Motor neuron (in vitro differentiated cells): ENCODE measurements around the gene FER. TPM values are rescaled to one million over a fixed set of nuclear protein-coding genes. Genes with fewer than 3 reads are reported as not detected.

Experiments used
- ATAC-seq, 8 experiments: fragments of 200-7000 bp; cut with Tn5 transposase; replicated peaks in 6 of 8; 2 replicates each; pipeline ENCODE4 v1.8.0; 2021; ENCODE audit warnings: mild to moderate bottlenecking in 8 of 8, moderate library complexity in 8 of 8
- H3K27ac ChIP-seq, 2 donors: fragments of 250-450 bp; sonication (Bioruptor Pico); 2 replicates each; pipeline ENCODE4 v1.9.0; 2021; ENCODE audit warnings: antibody characterized with exemption in 2 of 2, mild to moderate bottlenecking in 2 of 2, moderate library complexity in 1 of 2
- H3K4me1 ChIP-seq, 2 donors: fragments of 250-450 bp; sonication (Bioruptor Pico); replicated peaks in 1 of 2; 2 replicates each; pipeline ENCODE4 v1.6.1; 2021; ENCODE audit warnings: antibody characterized with exemption in 2 of 2, mild to moderate bottlenecking in 2 of 2, moderate library complexity in 1 of 2
- H3K4me3 ChIP-seq, 5 donors: fragments of 250-450 bp; sonication (Bioruptor Pico); 2 replicates each; pipeline ENCODE4 v1.9.0; 2021; ENCODE audit warnings: antibody characterized with exemption in 5 of 5, mild to moderate bottlenecking in 5 of 5, moderate library complexity in 4 of 5
- WGBS, 10 experiments: fragments of 450-650 bp; shearing (Covaris generic); methylation state at CpG; one replicate each; pipeline ENCODE4 v1.0.0; 2022; 5-methylcytosine and 5-hydroxymethylcytosine counted together
- in situ Hi-C, 9 experiments: fragments of 400-800 bp; cut with MboI; loops; one replicate each; pipeline ENCODE4 v1.15.0; 2021; ENCODE audit warnings: low sequenced_read_pairs in 9 of 9, low pct_unique_long_range_greater_than_20kb in 2 of 9; ENCODE audit not compliant: unreplicated experiment in 9 of 9
- total RNA-seq, 8 experiments: library from RNA; unstranded; fragments of 300-600 nt; gene quantifications; 2 replicates each; pipeline versions ENCODE4 v1.2.3 to v1.2.4, GENCODE V29; 2022

The FER gene
- total RNA-seq, 8 experiments from 2014 or later, result 10.9 to 77.9 (median 24.1) TPM

DNA sequence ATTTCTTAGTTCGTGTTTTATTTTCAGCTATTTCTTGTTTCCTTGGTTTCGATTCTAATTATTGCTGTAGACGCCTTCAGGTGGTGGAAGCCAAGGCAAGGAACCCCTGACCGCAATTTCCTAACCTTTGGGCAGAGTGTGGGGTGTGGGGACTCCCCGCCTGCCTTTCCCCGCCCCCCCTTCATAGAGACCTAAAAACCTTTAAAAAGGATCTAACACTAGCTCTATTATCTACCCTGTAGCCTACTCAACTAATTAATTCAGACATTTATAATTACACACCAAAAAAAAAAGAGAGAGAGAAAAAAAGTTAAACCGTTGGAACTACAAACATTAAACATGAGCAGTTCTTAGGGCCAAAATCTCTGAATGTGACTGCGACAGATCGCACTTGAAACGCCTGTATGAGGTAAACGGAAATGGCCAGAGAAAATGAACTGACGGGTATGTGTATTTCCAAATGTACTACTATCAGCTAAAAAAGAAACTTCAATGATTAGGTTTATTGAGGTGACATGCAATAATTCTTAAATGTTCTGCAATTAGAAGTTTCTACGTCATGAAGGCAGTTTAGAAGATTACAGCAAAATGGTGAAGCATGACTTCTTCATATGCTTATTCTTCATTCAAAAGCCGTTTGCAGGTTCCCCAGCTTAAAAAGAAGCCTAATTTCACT, 19.0 kb upstream of the FER start:
- in situ Hi-C loops, result no loop called here
- peak; percentile 1 to 18 (median 15) for ATAC-seq
- WGBS, 10 experiments, result 45 to 100% (median 73%) methylated on average over 1 to 13 of the region's 14 CpGs
- Histone ChIP-seq H3K4me1 (peaks cover 5 to 16% of the 10 kb centered on the region in 2 donors), H3K27ac (peak overlapping the region; percentile 83 to 88), H3K4me3 (peak overlapping the region; percentile 38 to 83 (median 67))

DNA sequence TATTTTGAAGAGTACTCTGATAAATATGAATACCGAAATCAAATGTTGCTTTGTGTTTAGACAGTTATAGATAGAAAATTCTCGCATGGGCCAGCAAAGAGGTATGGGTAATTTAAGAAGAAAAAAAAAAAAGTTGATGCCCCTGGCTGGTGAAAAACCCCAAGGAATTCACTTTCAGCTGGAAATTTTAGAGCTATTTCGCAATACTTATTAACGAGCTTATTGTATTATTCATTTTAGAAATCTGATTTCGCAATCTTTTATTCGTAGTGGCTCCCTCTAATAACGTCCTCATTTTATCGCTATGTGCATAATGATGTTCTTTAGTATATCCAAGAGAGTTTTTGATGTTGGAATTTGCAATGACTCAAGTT, 18.5 kb upstream of the FER start:
- no peak for ATAC-seq
- H3K4me3 ChIP-seq, result no peak overlapping the region
- in situ Hi-C loops, result no loop called here
- 14 to 100% (median 87%) methylated on average over 5 to 8 of the region's 8 CpGs for WGBS, 10 experiments
- H3K27ac ChIP-seq, result no peak overlapping the region
- peaks cover 5 to 16% of the 10 kb centered on the region in 2 donors for H3K4me1 ChIP-seq

DNA sequence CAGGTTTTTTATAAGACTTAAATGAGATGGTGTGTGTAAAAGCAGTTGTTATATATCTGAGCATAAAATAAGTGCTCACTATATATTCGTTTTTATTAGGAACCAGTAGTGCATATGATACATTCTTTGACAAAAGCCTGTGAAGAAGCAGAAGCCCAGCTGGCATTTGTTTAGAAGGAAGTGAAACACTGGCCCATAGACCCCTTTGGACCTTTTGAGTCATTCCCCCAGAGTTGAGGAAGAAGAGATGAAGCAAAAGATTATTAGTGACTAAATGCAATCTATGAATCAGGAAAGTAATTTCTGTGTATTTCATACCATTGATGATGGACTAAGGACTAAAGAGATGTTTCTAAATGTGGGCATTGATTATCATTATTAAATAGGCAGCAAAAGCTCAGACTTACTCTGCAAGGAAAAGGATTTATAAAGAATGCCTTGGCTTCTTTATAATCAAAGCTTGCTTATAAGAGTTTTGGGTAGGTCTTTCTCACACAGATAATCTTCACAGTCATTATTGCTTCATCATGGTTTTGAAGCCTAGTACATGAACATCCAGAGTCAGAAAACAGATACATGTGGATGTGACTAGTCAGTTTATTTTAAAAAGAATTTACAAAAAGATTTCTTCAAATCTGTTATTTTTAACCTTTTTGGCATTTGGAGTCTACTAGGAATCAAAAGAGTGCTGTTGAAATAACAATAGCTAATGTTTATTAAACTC, 16.9 kb upstream of the FER start:
- 33 to 83% (median 73%) methylated on average over 1 of the region's 1 CpG; no CpG with 5 or more reads in 1 of the 10 experiments for WGBS, 10 experiments
- in situ Hi-C loops, result no loop called here
- Histone ChIP-seq H3K4me3 (no peak overlapping the region), H3K27ac (no peak overlapping the region), H3K4me1 (peaks cover 5 to 16% of the 10 kb centered on the region in 2 donors)
- no peak for ATAC-seq

DNA sequence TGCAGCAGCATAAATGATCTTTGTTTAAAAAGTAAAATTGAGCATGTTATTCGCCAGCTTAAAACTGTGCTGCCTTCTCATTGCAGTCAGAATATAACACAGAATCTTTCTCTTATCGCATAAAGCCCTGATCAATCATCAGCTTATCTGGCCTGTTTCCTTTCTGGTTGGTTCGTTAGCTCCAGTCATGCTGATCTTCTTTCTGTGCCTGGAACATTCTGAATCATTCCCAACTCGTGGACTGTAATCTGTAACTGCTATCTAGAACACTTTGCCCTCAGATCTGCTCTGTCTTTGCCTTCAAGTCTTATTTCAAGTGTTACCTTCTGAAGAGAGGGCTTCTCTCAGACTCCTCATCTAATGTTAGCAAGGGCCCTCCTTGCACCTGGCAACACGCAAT, 11.9 kb upstream of the FER start:
- in situ Hi-C loops, result no loop called here
- no peak overlapping the region for H3K4me3 ChIP-seq
- 35 to 94% (median 80%) methylated on average over 2 to 5 of the region's 5 CpGs for whole genome bisulfite sequencing, 10 experiments
- no peak overlapping the region for H3K27ac ChIP-seq
- no peak for ATAC-seq
- no peaks in the 10 kb centered on the region for H3K4me1 ChIP-seq

DNA sequence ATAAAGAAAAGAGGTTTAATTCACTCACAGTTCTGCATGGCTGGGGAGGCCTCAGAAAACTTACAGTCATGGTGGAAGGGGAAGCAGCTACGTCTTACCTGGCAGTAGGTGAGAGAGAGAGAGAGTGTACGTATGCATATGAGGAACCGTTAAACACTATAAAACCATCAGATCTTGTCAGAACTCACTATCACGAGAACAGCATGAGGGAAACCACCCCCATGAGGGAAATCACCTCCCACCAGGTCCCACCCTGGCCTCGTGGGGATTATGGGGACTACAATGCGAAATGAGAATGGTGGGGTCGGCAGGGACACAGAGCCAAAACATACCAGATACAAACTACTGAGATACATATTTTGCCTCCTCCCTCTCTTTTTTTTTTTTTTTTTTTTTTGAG, 10.8 kb upstream of the FER start:
- no peak for ATAC-seq
- Histone ChIP-seq H3K4me3 (no peak overlapping the region), H3K27ac (no peak overlapping the region), H3K4me1 (no peaks in the 10 kb centered on the region)
- in situ Hi-C loops, result no loop called here
- 80 to 100% (median 91%) methylated on average over 2 to 5 of the region's 7 CpGs; no CpG with 5 or more reads in 2 of the 10 experiments for WGBS, 10 experiments

DNA sequence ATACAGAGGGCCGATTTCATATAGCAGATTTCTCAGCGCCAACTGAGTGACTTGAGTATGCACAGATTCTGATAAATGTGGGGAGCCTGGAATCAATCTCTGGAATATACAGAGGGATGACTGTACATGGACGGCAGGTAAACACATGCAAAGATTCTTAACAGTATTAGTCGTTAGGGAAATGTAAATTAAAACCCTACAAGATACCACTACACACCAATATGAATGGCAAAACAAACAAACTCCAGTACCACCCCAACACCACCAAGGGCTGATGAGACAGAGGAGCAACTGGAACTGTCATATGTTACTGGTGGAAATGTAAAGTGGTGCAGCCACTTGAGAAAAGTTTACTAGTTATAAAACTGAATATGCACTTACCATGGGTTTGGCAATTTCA, 8.3 kb upstream of the FER start:
- 64 to 100% (median 90%) methylated on average over 1 to 4 of the region's 4 CpGs; no CpG with 5 or more reads in 2 of the 10 experiments for WGBS, 10 experiments
- ATAC-seq, result no peak
- in situ Hi-C loops, result no loop called here

DNA sequence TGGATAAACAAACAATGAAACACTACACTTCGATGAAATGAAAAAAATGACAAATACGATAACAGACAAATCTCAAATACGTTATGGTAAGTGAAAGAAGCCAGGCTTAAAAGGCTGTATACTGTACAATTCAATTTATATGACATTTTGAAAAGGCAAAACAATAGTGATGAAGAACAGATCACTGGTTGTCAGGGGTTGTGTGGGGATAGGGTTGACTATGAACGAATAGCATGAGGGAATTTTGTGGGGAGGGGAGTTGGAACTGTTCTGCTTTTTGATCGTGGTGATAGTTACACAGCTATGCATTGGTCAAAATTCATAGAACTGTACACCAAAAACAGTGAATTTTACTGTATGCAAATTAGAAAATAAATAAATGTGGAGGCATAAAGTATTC, 7.8 kb upstream of the FER start:
- WGBS, 10 experiments, result 61 to 98% (median 92%) methylated on average over 3 to 5 of the region's 5 CpGs
- H3K4me3 ChIP-seq, result no peak overlapping the region
- no peak for ATAC-seq
- peaks cover 0 to 3% of the 10 kb centered on the region in 2 donors for H3K4me1 ChIP-seq
- H3K27ac ChIP-seq, result no peak overlapping the region
- in situ Hi-C loops, result no loop called here

More for the DNA sequence above, 8.3 kb upstream of the FER start:
- Histone ChIP-seq H3K4me1 (peaks cover 0 to 3% of the 10 kb centered on the region in 2 donors), H3K27ac (no peak overlapping the region), H3K4me3 (no peak overlapping the region)

DNA sequence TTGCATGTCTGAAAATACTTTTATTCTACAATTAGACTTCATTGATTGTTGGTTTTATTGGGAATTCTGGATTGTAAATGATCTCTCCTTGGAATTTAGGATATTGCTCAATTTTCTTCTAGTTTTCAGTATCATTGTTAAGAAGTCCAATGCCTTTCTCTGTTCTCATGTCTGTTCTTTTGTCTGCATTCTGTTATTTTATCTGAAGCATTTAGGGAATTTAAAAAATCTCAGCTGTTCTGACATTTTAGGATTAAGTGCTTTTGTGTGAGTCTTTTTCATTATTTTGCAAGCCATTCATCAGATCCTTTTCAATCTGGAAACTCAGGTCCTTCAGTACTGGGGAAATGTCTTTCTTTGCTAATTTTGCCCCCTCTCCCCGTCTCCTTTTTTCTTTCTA, 4.4 kb upstream of the FER start:
- ATAC-seq, result no peak
- peaks cover 3 to 4% of the 10 kb centered on the region in 2 donors for H3K4me1 ChIP-seq
- no peak overlapping the region for H3K4me3 ChIP-seq
- no peak overlapping the region for H3K27ac ChIP-seq
- 0 to 89% (median 69%) methylated on average over 1 of the region's 1 CpG; no CpG with 5 or more reads in 1 of the 10 experiments for WGBS, 10 experiments
- in situ Hi-C loops, result no loop called here

DNA sequence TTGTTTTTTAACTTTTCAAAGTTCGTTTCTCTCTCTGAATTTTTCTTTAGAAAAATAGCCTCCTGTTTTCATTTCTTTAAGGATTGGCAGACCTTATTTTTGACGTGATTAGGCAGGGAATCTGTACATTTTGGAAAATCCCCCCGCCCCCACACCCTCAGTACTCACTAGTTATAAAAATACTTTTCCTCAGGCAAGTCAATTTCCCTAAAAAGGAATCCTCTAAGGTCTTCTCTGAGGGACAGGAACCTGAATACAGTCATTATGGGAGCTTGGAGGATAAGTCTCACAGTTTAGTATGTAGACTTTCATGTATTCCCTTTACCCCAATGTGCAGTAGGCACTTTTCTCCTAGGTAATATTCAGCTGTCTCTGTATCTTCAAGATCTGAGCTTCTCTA, 3.9 kb upstream of the FER start:
- Histone ChIP-seq H3K4me1 (peaks cover 3 to 4% of the 10 kb centered on the region in 2 donors), H3K4me3 (no peak overlapping the region), H3K27ac (no peak overlapping the region)
- WGBS, 10 experiments, result 48 to 78% (median 62%) methylated on average over 1 to 3 of the region's 3 CpGs
- in situ Hi-C loops, result no loop called here
- ATAC-seq, result no peak

DNA sequence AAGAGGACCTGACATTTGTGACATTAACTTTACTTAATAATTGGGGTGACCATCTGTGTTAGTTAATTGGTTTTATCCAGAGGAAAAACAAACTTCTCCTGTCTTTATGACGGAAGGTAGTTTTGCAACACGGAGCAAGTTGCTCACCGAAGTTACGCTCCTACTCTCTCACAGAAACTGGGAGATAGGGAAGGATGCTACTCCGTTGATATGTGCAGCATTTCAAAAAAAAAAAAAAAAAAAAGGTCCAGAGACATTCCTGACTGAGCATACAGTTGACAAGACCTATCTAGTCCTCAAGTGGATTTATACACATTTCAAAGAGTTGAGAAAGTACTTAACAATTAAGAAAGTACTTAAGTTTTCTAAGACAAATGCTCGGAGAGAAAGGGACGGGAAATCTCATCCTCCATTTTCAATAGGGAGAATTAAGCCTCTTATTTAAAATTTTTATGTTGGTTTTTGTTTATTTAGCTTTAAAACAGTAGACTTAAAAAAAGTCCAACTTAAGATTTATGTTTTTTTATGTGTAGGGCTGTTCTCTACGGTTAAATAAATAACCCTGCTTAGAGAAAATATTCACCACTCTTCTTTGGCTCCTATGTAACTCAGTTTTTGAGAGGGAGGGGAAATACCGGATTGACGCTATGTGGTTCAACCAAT, 455 bp upstream of the FER start:
- in situ Hi-C loops, result no loop called here
- Histone ChIP-seq H3K4me1 (peaks cover 3 to 4% of the 10 kb centered on the region in 2 donors), H3K4me3 (peak overlapping the region; percentile 71 to 95 (median 83)), H3K27ac (peak overlapping the region in 1 of 2 donors; percentile 88)
- no peak for ATAC-seq
- 11 to 85% (median 53%) methylated on average over 3 to 10 of the region's 10 CpGs; no CpG with 5 or more reads in 1 of the 10 experiments for WGBS, 10 experiments

DNA sequence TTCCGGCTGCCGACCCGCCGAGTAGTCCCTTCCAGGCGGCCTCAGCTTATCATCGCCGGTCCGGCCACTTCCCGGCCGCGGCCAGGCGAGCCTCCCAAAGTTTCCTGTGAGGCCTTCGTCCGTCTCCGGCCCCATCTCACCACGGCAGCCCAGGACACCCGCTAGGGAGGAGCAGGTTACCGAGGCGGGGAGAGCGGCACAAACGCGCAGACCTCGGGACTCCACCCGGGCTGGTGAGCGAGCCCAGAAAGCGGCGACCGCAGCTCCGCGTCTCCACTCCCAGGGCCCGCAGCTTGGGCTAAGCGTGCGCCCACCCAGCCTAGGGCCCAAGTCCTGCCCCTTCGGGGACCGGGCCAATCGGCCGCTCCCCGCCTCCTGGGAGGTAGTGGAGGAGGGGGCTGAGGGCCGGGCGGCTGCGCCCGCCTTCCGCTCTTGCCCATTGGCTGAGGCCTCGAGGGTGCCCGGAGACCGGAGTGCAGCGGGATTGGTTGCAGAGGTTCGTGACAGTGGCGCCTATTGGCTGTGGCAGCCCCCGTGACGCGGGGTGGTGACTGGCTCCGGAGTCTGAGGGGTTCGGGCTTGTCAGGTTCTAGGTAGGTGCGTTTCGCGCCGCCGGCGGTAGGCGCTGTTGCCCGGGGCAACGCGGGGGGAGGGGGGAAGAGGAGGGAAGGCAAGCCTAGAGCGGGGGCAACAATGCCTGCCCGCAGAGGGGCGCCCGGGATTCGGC, 867 bp downstream of the FER start:
- WGBS, 10 experiments, result 0 to 3% (median 0%) methylated on average over 1 to 11 of the region's 69 CpGs; no CpG with 5 or more reads in 7 of the 10 experiments
- in situ Hi-C loops, result no loop called here
- peak; percentile 85 to 96 (median 94) for ATAC-seq
- Histone ChIP-seq H3K4me3 (peak overlapping the region; percentile 71 to 95 (median 83)), H3K27ac (peak overlapping the region; percentile 74 to 88), H3K4me1 (peaks cover 3 to 4% of the 10 kb centered on the region in 2 donors)

DNA sequence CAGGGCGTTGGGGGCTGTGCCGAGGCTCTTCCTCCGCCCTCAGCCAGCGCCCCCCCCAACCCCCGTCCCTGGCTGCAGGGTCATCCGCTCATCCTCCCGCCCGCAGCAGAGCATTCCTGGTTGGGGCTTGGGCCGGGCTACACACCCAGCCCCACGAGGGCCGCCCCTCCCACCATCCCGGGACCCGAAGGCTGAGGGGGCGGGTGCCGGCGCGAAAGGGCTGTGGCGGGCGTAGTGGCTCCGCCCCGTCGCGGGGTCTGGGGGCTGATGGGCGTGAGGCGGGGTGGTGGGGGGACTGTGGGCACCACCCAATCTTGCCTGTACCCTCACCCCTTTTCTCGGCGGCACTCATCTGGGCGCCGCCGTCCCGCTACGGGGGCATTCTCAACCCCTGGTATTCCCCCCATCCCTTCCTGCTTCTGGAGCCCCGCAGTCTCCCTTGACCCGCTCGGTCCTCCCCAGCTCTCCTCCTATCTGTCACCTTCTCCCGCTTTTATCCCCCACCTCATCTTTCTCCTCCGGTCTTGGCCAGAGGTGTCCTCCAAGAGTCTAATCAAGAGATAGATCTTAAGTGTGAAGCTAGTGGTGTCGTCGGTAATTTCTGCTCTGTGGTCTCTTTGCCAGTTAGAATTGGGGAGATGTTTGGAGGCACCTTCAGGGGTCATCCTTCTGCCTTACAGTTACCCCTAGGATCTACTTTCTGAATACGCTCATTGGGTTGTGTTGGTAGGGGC, 1.6 kb downstream of the FER start:
- in situ Hi-C loops, result no loop called here
- Histone ChIP-seq H3K4me1 (peaks cover 0 to 4% of the 10 kb centered on the region in 2 donors), H3K4me3 (peak overlapping the region; percentile 71 to 95 (median 83)), H3K27ac (peak overlapping the region; percentile 74 to 77)
- ATAC-seq, result peak; percentile 40 to 73 (median 66)
- 0 to 75% (median 8%) methylated on average over 1 to 4 of the region's 40 CpGs; no CpG with 5 or more reads in 4 of the 10 experiments for WGBS, 10 experiments
